Hepatocyte (in vitro differentiated cells): ENCODE data around the gene GNA14. TPM values are rescaled to one million over a fixed set of nuclear protein-coding genes. Genes with fewer than 3 reads are reported as not detected.

ENCODE experiments used
- DNase-seq: peaks from one replicate; pipeline ENCODE4 v3.0.0-alpha.2; 2016; ENCODE audit warnings: low spot score
- H2AFZ ChIP-seq: fragments of 200-600 bp; sonication (generic); 2 replicates; pipeline ENCODE4 v1.6.0; 2016; ENCODE audit warnings: antibody characterized with exemption, mild to moderate bottlenecking
- H3K27ac ChIP-seq: fragments of 200-600 bp; sonication (generic); 2 replicates; pipeline ENCODE4 v1.5.1; 2016; ENCODE audit warnings: mild to moderate bottlenecking
- H3K27me3 ChIP-seq: fragments of 200-600 bp; sonication (generic); 2 replicates; pipeline ENCODE4 v1.6.1; 2016
- H3K36me3 ChIP-seq: fragments of 200-600 bp; sonication (generic); replicated peaks from 2 replicates; pipeline ENCODE4 v1.5.1; 2016; ENCODE audit warnings: low read depth; ENCODE audit not compliant: insufficient read depth
- H3K4me1 ChIP-seq: fragments of 200-600 bp; sonication (generic); 2 replicates; pipeline ENCODE4 v1.5.1; 2016; ENCODE audit warnings: mild to moderate bottlenecking, moderate library complexity; ENCODE audit not compliant: insufficient read depth
- H3K4me2 ChIP-seq: fragments of 200-600 bp; sonication (generic); 2 replicates; pipeline ENCODE4 v1.6.0; 2016
- H3K4me3 ChIP-seq: fragments of 200-600 bp; sonication (generic); 2 replicates; pipeline ENCODE4 v1.5.1; 2016; ENCODE audit warnings: mild to moderate bottlenecking
- H3K79me2 ChIP-seq: fragments of 200-600 bp; sonication (generic); 2 replicates; pipeline ENCODE4 v1.6.0; 2017; ENCODE audit warnings: mild to moderate bottlenecking
- H3K9me2 ChIP-seq: fragments of 200-600 bp; sonication (generic); replicated peaks from 2 replicates; pipeline ENCODE4 v1.6.0; 2017; ENCODE audit warnings: mild to moderate bottlenecking; ENCODE audit not compliant: insufficient read depth
- H3K9me3 ChIP-seq: fragments of 200-600 bp; sonication (generic); 2 replicates; pipeline ENCODE4 v1.5.1; 2016; ENCODE audit warnings: low read depth, mild to moderate bottlenecking
- H4K20me1 ChIP-seq: fragments of 200-600 bp; sonication (generic); 2 replicates; pipeline ENCODE4 v1.6.0; 2016; ENCODE audit warnings: mild to moderate bottlenecking; ENCODE audit not compliant: insufficient read depth, poor library complexity, severe bottlenecking
- EZH2 ChIP-seq: fragments of 200-600 bp; sonication (generic); IDR thresholded peaks from 2 replicates; pipeline ENCODE4 v1.6.1; 2016; ENCODE audit warnings: antibody characterized with exemption, mild to moderate bottlenecking, borderline replicate concordance
- EZH2phosphoT487 ChIP-seq: fragments of 200-600 bp; sonication (generic); IDR thresholded peaks from one replicate; pipeline ENCODE4 v1.6.1; 2018; ENCODE audit warnings: antibody characterized with exemption, mild to moderate bottlenecking, low read depth, moderate library complexity; ENCODE audit not compliant: unreplicated experiment, severe bottlenecking
- WGBS: methylation state at CpG from one replicate; pipeline ENCODE4 v1.1.6; 2016; ENCODE audit warnings: low lambda C conversion rate; ENCODE audit errors: missing lambda C conversion rate; 5-methylcytosine and 5-hydroxymethylcytosine counted together
- polyA plus RNA-seq: library from polyadenylated mRNA; unstranded; fragments of >200 nt; fragmentation: Nextera tagmentation; extraction: Ambion mirVana; gene quantifications from 2 replicates; pipeline ENCODE4 v1.2.1, GENCODE V29; 2016
- total RNA-seq: library from RNA; depleted of rRNA; stranded (reverse); fragments of >200 nt; gene quantifications from 2 replicates; pipeline ENCODE4 v1.2.3, GENCODE V29; 2014
- TF ChIP-seq, protein P1 (sequence below): fragments of 200-600 bp; sonication (generic); IDR thresholded peaks from 2 replicates; pipeline ENCODE4 v1.5.1; 2016; ENCODE audit warnings: antibody characterized with exemption, mild to moderate bottlenecking; ENCODE audit not compliant: poor library complexity

Gene GNA14
- total and polyA plus RNA-seq, 2 experiments from 2014 or later = 1.2 to 3.1 TPM

DNA sequence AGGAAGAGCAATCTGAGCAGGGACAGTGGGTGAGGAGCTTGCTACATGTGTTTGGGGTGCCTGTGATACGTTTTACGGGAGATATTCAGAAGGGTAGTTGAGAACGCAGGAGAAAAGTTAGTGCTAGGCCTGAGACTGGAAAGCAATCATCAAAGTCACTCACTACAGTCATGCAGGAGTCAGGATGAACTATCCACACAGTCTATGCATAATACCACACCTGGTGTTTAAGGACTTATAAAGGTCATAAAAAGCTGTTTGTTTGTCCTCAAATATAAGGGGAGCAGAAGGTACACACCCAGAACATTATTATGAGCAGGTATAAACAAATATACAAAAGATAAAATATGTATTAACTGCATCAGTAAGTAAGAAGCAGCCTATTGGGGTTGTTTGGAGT is 176.6 kb downstream of the GNA14 start:
- Histone ChIP-seq H3K9me3 (peaks cover 7% of the 10 kb centered on the region), H3K27ac (no peak overlapping the region), H3K79me2 (no peaks in the 10 kb centered on the region), H3K27me3 (no peaks in the 10 kb centered on the region), H2AFZ (no peak overlapping the region), H3K4me3 (no peak overlapping the region), H3K4me1 (peaks cover 1% of the 10 kb centered on the region), H3K36me3 (no peaks in the 10 kb centered on the region), H3K4me2 (no peak overlapping the region), H3K9me2 (no peaks in the 10 kb centered on the region), H4K20me1 (no peaks in the 10 kb centered on the region)
- TF ChIP-seq EZH2 = no peak
- TF ChIP-seq EZH2phosphoT487 = no peak
- TF ChIP-seq, protein P1, sequence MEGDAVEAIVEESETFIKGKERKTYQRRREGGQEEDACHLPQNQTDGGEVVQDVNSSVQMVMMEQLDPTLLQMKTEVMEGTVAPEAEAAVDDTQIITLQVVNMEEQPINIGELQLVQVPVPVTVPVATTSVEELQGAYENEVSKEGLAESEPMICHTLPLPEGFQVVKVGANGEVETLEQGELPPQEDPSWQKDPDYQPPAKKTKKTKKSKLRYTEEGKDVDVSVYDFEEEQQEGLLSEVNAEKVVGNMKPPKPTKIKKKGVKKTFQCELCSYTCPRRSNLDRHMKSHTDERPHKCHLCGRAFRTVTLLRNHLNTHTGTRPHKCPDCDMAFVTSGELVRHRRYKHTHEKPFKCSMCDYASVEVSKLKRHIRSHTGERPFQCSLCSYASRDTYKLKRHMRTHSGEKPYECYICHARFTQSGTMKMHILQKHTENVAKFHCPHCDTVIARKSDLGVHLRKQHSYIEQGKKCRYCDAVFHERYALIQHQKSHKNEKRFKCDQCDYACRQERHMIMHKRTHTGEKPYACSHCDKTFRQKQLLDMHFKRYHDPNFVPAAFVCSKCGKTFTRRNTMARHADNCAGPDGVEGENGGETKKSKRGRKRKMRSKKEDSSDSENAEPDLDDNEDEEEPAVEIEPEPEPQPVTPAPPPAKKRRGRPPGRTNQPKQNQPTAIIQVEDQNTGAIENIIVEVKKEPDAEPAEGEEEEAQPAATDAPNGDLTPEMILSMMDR = no peak
- DNase-seq = no peak
- 92% methylated on average over 3 of the region's 3 CpGs for WGBS

DNA sequence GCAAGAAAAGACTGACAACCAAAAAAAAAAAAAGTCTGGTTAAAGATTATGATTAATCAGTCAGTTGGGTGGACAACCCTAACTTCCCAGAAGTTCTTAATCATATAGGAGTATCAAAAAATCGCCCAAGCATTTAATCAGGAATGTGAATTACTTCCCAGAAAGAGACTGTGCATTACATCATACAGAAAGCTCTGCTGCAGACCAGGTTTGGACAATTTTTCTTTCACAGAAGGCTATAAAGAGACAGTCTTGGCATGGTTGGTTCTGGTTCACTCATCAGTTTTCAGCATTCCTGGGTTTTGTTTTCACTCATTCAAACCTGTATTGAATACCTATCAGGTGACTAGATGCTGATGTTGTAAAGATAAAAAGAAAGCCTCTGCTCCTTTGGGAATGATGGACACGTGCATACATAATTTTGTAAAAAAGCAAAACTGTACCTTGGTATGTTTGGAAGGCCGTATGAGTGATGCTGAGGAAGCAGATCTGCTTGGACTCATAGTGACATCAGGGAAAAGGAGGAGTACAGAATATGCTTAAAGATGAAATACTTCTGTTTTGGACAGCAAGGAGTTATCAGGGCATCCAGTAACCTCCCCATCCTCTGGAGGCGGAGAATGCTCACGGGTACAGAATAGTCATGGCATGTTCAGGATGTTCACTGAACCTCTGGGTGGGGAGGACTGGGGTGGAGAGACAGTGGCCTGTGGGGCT is 178.4 kb downstream of the GNA14 start:
- Histone ChIP-seq H3K4me3 (no peak overlapping the region), H3K27ac (no peak overlapping the region), H3K9me3 (peaks cover 7% of the 10 kb centered on the region), H2AFZ (no peak overlapping the region), H4K20me1 (no peaks in the 10 kb centered on the region), H3K27me3 (no peaks in the 10 kb centered on the region), H3K4me1 (peaks cover 3% of the 10 kb centered on the region), H3K79me2 (no peaks in the 10 kb centered on the region), H3K9me2 (no peaks in the 10 kb centered on the region), H3K36me3 (no peaks in the 10 kb centered on the region), H3K4me2 (no peak overlapping the region)
- WGBS = 73% methylated on average over 5 of the region's 5 CpGs
- DNase-seq = no peak
- no peak for TF ChIP-seq EZH2
- TF ChIP-seq, protein P1 = no peak
- no peak for TF ChIP-seq EZH2phosphoT487

DNA sequence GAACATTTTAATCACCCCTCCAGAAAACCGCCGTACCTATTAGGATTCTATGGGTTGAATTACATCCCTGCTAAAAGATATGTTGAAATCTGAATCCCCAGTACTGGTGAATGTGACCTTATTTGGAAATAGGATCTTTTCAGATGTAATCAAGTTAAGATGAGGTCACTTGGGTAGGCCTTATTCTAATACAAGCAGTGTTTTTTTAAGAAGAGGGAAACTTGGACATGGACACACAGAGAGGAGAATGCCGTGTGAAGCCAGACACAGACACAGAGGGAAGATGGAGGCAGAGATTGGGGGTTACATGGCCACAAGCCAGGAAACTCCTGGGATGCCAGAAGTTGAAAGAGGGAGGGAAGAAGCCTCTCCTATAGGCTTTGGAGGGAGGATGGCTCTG is 183.5 kb downstream of the GNA14 start:
- 78% methylated on average over 3 of the region's 3 CpGs for WGBS
- Histone ChIP-seq H3K79me2 (no peaks in the 10 kb centered on the region), H3K4me1 (peaks cover 3% of the 10 kb centered on the region), H3K4me2 (no peak overlapping the region), H3K9me3 (no peaks in the 10 kb centered on the region), H2AFZ (no peak overlapping the region), H3K27me3 (no peaks in the 10 kb centered on the region), H3K27ac (no peak overlapping the region), H3K4me3 (no peak overlapping the region), H3K36me3 (no peaks in the 10 kb centered on the region), H4K20me1 (no peaks in the 10 kb centered on the region), H3K9me2 (no peaks in the 10 kb centered on the region)
- TF ChIP-seq EZH2phosphoT487 = no peak
- DNase-seq = no peak

DNA sequence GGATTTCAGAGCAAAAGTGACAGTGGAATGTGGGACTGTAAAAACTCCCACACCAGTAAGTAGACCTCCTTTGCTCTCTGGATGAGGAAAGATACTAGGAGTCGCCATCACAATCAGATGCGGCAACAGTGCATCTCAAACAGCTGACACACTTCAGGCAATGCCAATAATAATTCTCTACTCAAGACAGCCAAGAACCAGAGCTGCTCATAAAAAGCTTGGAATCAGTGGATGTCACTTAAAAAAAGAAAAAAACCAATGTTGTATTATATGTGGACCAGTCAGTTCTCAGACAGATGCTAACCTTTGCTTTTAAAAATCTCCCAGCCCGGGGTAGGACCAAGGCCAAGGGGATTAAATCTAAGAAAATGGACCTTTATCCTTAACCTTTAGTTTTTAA is 185.0 kb downstream of the GNA14 start:
- H3K9me2 ChIP-seq = no peaks in the 10 kb centered on the region
- no peaks in the 10 kb centered on the region for H3K27me3 ChIP-seq
- no peak overlapping the region for H3K27ac ChIP-seq
- H3K4me1 ChIP-seq = peaks cover 3% of the 10 kb centered on the region
- TF ChIP-seq, protein P1 = no peak
- TF ChIP-seq EZH2 (no peak), EZH2phosphoT487 (no peak)
- H3K4me3 ChIP-seq = no peak overlapping the region
- H3K79me2 ChIP-seq = no peaks in the 10 kb centered on the region
- H2AFZ ChIP-seq = no peak overlapping the region
- no peak for DNase-seq
- H4K20me1 ChIP-seq = no peaks in the 10 kb centered on the region
- 70% methylated on average over 3 of the region's 3 CpGs for WGBS
- no peaks in the 10 kb centered on the region for H3K36me3 ChIP-seq
- H3K9me3 ChIP-seq = no peaks in the 10 kb centered on the region
- H3K4me2 ChIP-seq = no peak overlapping the region
